A549 (cell line): ENCODE measurements around the gene SLCO2A1. TPM values are rescaled to one million over a fixed set of nuclear protein-coding genes. Genes with fewer than 3 reads are reported as not detected.

Experiments
- ATAC-seq, 2 experiments: fragments of 200-7000 bp in 1 of 2; fragments of >200 bp in 1 of 2; cut with Nextera tagmentation in 1 of 2; cut with Tn5 transposase in 1 of 2; 3 replicates each; pipeline versions ENCODE4 v1.8.0 to v1.9.1; 2018 to 2020; ENCODE audit warnings: mild to moderate bottlenecking in 1 of 2, moderate library complexity in 1 of 2
- CTCF ChIA-PET: fragments of 300-600 bp; sonication (Branson Sonifier 250); formaldehyde crosslinking; extraction: SDS; loops from one replicate; lab custom pipeline; 2021; ENCODE audit warnings: antibody characterized with exemption, inconsistent platforms; lab: Yijun Ruan, JAX
- POLR2A ChIA-PET: fragments of 350-600 bp; formaldehyde crosslinking; extraction: SDS; loops from one replicate; lab custom pipeline; 2021; ENCODE audit warnings: antibody characterized with exemption, inconsistent platforms; lab: Yijun Ruan, JAX
- DNase-seq, 2 experiments: peaks; one replicate each; pipeline versions ENCODE4 v3.0.0 to v3.0.0-alpha.2; 2011 to 2016; ENCODE audit warnings: low read depth in 1 of 2, low spot score in 1 of 2
- FAIRE-seq: peaks from 2 replicates; lab custom pipeline; 2011; peaks lifted over from hg19 to GRCh38; lab: Jason Lieb, UNC
- H3K27ac ChIP-seq, 2 experiments: fragments of >200 bp; sonication (Bioruptor Twin); formaldehyde crosslinking; 3 replicates each; pipeline ENCODE4 v1.5.1; 2016 to 2017
- H3K4me1 ChIP-seq: fragments of >200 bp; sonication (Bioruptor Twin); formaldehyde crosslinking; 3 replicates; pipeline ENCODE4 v1.6.1; 2016
- H3K4me2 ChIP-seq: fragments of >200 bp; sonication (Bioruptor Twin); formaldehyde crosslinking; 3 replicates; pipeline ENCODE4 v1.6.1; 2016
- H3K4me3 ChIP-seq: fragments of >200 bp; sonication (Bioruptor Twin); formaldehyde crosslinking; 3 replicates; pipeline ENCODE4 v1.5.1; 2016
- H3K9me3 ChIP-seq: fragments of >200 bp; sonication (Bioruptor Twin); formaldehyde crosslinking; 3 replicates; pipeline ENCODE4 v1.6.1; 2016
- BCL3 ChIP-seq: fragments of >200 bp; sonication (Bioruptor Twin); formaldehyde crosslinking; IDR thresholded peaks from 3 replicates; pipeline ENCODE4 v1.6.1; 2016
- BHLHE40 ChIP-seq: IDR thresholded peaks from 2 replicates; pipeline ENCODE4 v1.6.1; 2012; ENCODE audit warnings: low read depth, low read length, inconsistent platforms
- CBX2 ChIP-seq: fragments of 200-600 bp; sonication (generic); IDR thresholded peaks from 2 replicates; pipeline ENCODE4 v1.6.1; 2016; ENCODE audit warnings: low read depth, mild to moderate bottlenecking, borderline replicate concordance
- CEBPB ChIP-seq, 2 experiments: fragments of >200 bp in 1 of 2; sonication (Bioruptor Twin) in 1 of 2; formaldehyde crosslinking in 1 of 2; IDR thresholded peaks; 2 replicates each; pipeline ENCODE4 v1.6.1; 2012 to 2016
- CTCF ChIP-seq: fragments of >200 bp; sonication (Bioruptor Twin); formaldehyde crosslinking; IDR thresholded peaks from 3 replicates; pipeline ENCODE4 v1.5.1; 2016
- E2F6 ChIP-seq: IDR thresholded peaks from 2 replicates; pipeline ENCODE4 v1.6.1; 2012; ENCODE audit warnings: low read depth, borderline replicate concordance
- EHF ChIP-seq: fragments of 250-450 bp; sonication (Bioruptor Pico); IDR thresholded peaks from 2 replicates; pipeline ENCODE4 v1.5.0; 2020; ENCODE audit warnings: mild to moderate bottlenecking
- ELK1 ChIP-seq: fragments of 150-350 bp; IDR thresholded peaks from 2 replicates; pipeline ENCODE4 v1.6.1; 2014; ENCODE audit warnings: low read depth, mild to moderate bottlenecking, low read length
- EP300 ChIP-seq, 2 experiments: fragments of >200 bp; sonication (Bioruptor Twin); formaldehyde crosslinking; IDR thresholded peaks; 2 replicates in 1 of 2; 3 replicates in 1 of 2; pipeline ENCODE4 v1.6.1; 2016 to 2017
- ESRRA ChIP-seq: fragments of 150-350 bp; IDR thresholded peaks from 2 replicates; pipeline ENCODE4 v1.6.1; 2014; ENCODE audit warnings: mild to moderate bottlenecking, low read length, borderline replicate concordance
- FOSL2 ChIP-seq, 2 experiments: fragments of 450-650 bp in 1 of 2; fragments of >200 bp in 1 of 2; sonication (Bioruptor Twin) in 1 of 2; formaldehyde crosslinking; IDR thresholded peaks; 2 replicates each; pipeline versions ENCODE4 v1.5.0 to v1.6.1; 2016 to 2020; ENCODE audit warnings: mild to moderate bottlenecking in 1 of 2, moderate library complexity in 1 of 2
- GATA3 ChIP-seq: IDR thresholded peaks from 2 replicates; pipeline ENCODE4 v1.6.1; 2012; ENCODE audit warnings: borderline replicate concordance
- HMGXB4 ChIP-seq: fragments of 250-450 bp; sonication (Bioruptor Pico); IDR thresholded peaks from 2 replicates; pipeline ENCODE4 v1.5.0; 2021; ENCODE audit warnings: mild to moderate bottlenecking, moderate library complexity, borderline replicate concordance
- HOXB5 ChIP-seq: fragments of 250-450 bp; sonication (Bioruptor Pico); IDR thresholded peaks from 2 replicates; pipeline ENCODE4 v1.5.0; 2020; ENCODE audit warnings: mild to moderate bottlenecking, moderate library complexity
- JUNB ChIP-seq: fragments of >200 bp; sonication (Bioruptor Twin); formaldehyde crosslinking; IDR thresholded peaks from 2 replicates; pipeline ENCODE4 v1.6.1; 2016
- KDM1A ChIP-seq: fragments of 200-600 bp; sonication (generic); IDR thresholded peaks from 2 replicates; pipeline ENCODE4 v1.6.1; 2016; ENCODE audit warnings: low read depth, mild to moderate bottlenecking
- MAZ ChIP-seq: fragments of 150-350 bp; IDR thresholded peaks from 2 replicates; pipeline ENCODE4 v1.6.1; 2014; ENCODE audit warnings: antibody characterized with exemption, low read depth, low read length, borderline replicate concordance
- NFE2L2 ChIP-seq: fragments of 150-350 bp; conservative IDR thresholded peaks from 2 replicates; pipeline ENCODE4 v1.6.1; 2014; ENCODE audit warnings: low read length
- NPAS2 ChIP-seq: fragments of 250-450 bp; sonication (Bioruptor Pico); IDR thresholded peaks from 2 replicates; pipeline ENCODE4 v1.8.0; 2022; ENCODE audit warnings: mild to moderate bottlenecking, moderate library complexity, borderline replicate concordance
- PHF8 ChIP-seq: fragments of 200-600 bp; sonication (generic); IDR thresholded peaks from 2 replicates; pipeline ENCODE4 v1.6.1; 2016; ENCODE audit warnings: low read depth, mild to moderate bottlenecking, antibody characterized with exemption, moderate library complexity, borderline replicate concordance
- RAD21 ChIP-seq, 2 experiments: fragments of >200 bp in 1 of 2; sonication (Bioruptor Twin) in 1 of 2; formaldehyde crosslinking in 1 of 2; IDR thresholded peaks in 1 of 2; conservative IDR thresholded peaks in 1 of 2; 2 replicates in 1 of 2; 3 replicates in 1 of 2; pipeline ENCODE4 v1.6.1; 2012 to 2018; ENCODE audit warnings: inconsistent platforms in 1 of 2
- SREBF2 ChIP-seq: fragments of 450-650 bp; IDR thresholded peaks from 2 replicates; pipeline ENCODE4 v1.6.1; 2014; ENCODE audit warnings: mild to moderate bottlenecking, moderate library complexity
- TP53 ChIP-seq: fragments of 250-450 bp; sonication (Bioruptor Pico); IDR thresholded peaks from 2 replicates; pipeline ENCODE4 v1.5.0; 2021; ENCODE audit warnings: mild to moderate bottlenecking, moderate library complexity
- ZC3H11A ChIP-seq: fragments of 450-650 bp; IDR thresholded peaks from 2 replicates; pipeline ENCODE4 v1.6.1; 2014; ENCODE audit warnings: antibody characterized with exemption, mild to moderate bottlenecking
- ZFP36 ChIP-seq: fragments of 450-650 bp; IDR thresholded peaks from 2 replicates; pipeline ENCODE4 v1.6.1; 2014; ENCODE audit warnings: borderline replicate concordance; ENCODE audit not compliant: partially characterized antibody
- WGBS: methylation state at CpG from one replicate; pipeline ENCODE4 v1.1.6; 2017; ENCODE audit errors: missing lambda C conversion rate; 5-methylcytosine and 5-hydroxymethylcytosine counted together
- polyA plus RNA-seq, 4 experiments: library from polyadenylated mRNA; depleted of rRNA in 3 of 4; stranded (reverse); fragments of >200 nt; fragmentation: RNase III in 1 of 4; extraction: RNeasy Plus Mini Kit Qiagen cat#74134 plus additional on column Dnase treatment in 1 of 4; gene quantifications; 2 replicates in 3 of 4; 3 replicates in 1 of 4; pipeline ENCODE4 v1.2.3, GENCODE V29; 2011 to 2017
- TF ChIP-seq, protein P1 (sequence below): IDR thresholded peaks from 2 replicates; pipeline ENCODE4 v1.6.1; 2012

SLCO2A1 gene
- polyA plus RNA-seq, 2 of the 4 experiments (the other 2 are of a cell fraction) = 0.12 TPM; not detected in 1

DNA sequence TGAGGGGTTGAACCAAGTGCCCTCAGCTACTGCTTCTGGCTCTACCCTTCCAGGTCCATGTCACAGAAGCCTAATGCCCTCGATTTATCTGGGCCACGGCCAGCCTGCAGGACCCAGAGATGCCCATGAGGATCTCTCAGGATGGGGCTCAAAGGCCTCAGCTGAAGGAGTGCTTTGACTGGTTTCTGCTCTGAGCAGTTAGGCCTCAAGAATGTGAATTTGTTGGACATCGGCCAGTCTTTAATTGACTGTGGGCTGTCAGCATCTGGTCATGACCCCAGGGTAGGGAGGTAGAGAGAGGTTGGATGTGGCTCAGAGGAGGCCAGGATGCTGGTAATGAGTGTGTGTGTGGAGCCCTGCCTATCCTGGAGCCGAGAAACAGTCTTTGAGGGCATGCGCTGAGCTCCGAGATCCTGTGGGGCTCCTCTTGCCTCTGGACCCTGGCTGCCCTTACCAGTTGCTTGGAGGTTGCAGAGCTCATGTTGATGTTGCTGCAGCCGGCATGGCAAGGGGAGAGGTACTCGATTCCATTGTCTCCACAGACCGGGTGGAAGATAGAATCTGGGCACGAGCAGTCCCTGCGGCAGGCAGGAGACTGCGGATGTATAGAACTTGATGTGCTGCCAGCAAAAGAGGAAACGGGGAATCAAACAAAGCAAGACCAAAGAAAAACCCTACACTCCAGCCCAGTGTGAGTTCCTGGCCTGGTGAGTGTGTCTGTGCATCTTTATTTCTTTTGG is 84.9 kb downstream of the SLCO2A1 start:
- 88% methylated on average over 9 of the region's 13 CpGs for WGBS
- CTCF ChIA-PET = interaction anchor here (1.3 to 1.5 kb wide), 2 partner anchors 15 to 1214 kb away, joined by 4 read pairs; no protein-coding TSS in a partner anchor
- POLR2A ChIA-PET = no interaction called here
- DNase-seq (no peak), FAIRE-seq (no peak), ATAC-seq (no peak)
- Histone ChIP-seq H3K4me2 (peak overlapping the region; percentile 54), H3K4me1 (peaks cover 23% of the 10 kb centered on the region), H3K27ac (peak overlapping the region in 1 of 2 experiments; percentile 50; a peak in 1 of 6 replicates), H3K4me3 (no peak overlapping the region)
- TF ChIP-seq PHF8 = no peak
- no peak for TF ChIP-seq SREBF2
- TF ChIP-seq BHLHE40 = no peak
- TF ChIP-seq HOXB5 (CRISPR knock-in tag) = no peak
- TF ChIP-seq JUNB = no peak
- TF ChIP-seq KDM1A = no peak
- TF ChIP-seq CEBPB (IDR thresholded peaks at IDR 0.05) = no peak
- no peak for TF ChIP-seq E2F6
- no peak for TF ChIP-seq ZFP36
- no peak for TF ChIP-seq NPAS2
- no peak for TF ChIP-seq HMGXB4 (CRISPR knock-in tag)
- TF ChIP-seq GATA3 = no peak
- no peak for TF ChIP-seq EHF (CRISPR knock-in tag)
- TF ChIP-seq CBX2 = no peak
- no peak for TF ChIP-seq CTCF
- no peak for TF ChIP-seq RAD21 (conservative IDR thresholded peaks at IDR 0.05 in 1 of 2, IDR thresholded peaks at IDR 0.05 in 1 of 2)
- no peak for TF ChIP-seq NFE2L2
- no peak for TF ChIP-seq MAZ
- TF ChIP-seq, all 56 proteins: peak for 0
- no peaks in the 10 kb centered on the region for H3K9me3 ChIP-seq

GRCh38 chr3:133944181-133944580 is 85.5 kb downstream of the SLCO2A1 start:
- WGBS = 14% methylated on average over 2 of the region's 2 CpGs
- ChIA-PET POLR2A (no interaction called here), CTCF (no interaction called here)
- no peak for FAIRE-seq
- Histone ChIP-seq H3K9me3 (no peaks in the 10 kb centered on the region), H3K4me2 (peak overlapping the region; percentile 54), H3K4me1 (peaks cover 23% of the 10 kb centered on the region), H3K27ac (peak overlapping the region in 1 of 2 experiments; percentile 50; a peak in 1 of 6 replicates), H3K4me3 (no peak overlapping the region)
- DNase-seq = peak in 1 of 2 experiments; percentile 22
- ATAC-seq = peak; percentile 42 to 52; a peak in 5 of 6 replicates
- TF ChIP-seq EP300 (IDR thresholded peaks at IDR 0.05) = no peak
- TF ChIP-seq, protein P1, sequence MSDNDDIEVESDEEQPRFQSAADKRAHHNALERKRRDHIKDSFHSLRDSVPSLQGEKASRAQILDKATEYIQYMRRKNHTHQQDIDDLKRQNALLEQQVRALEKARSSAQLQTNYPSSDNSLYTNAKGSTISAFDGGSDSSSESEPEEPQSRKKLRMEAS = no peak
- no peak for TF ChIP-seq ZFP36
- TF ChIP-seq HOXB5 (CRISPR knock-in tag) = no peak
- TF ChIP-seq ZC3H11A = no peak
- TF ChIP-seq TP53 = no peak
- TF ChIP-seq FOSL2 (IDR thresholded peaks at IDR 0.05) = no peak
- no peak for TF ChIP-seq FOSL2 (CRISPR knock-in tag; IDR thresholded peaks at IDR 0.05)
- TF ChIP-seq HMGXB4 (CRISPR knock-in tag) = no peak
- no peak for TF ChIP-seq ELK1
- TF ChIP-seq E2F6 = no peak
- no peak for TF ChIP-seq ESRRA
- TF ChIP-seq BCL3 = no peak
